ENCODE data around the gene NCR1. TPM values are rescaled to one million over a fixed set of nuclear protein-coding genes. Genes with fewer than 3 reads are reported as not detected.
"Not testable (repeated sequence)": the region's sequence is repeated elsewhere in the genome, so short reads cannot be mapped to it uniquely, and the experiment has no call there.

Gene NCR1, protein sequence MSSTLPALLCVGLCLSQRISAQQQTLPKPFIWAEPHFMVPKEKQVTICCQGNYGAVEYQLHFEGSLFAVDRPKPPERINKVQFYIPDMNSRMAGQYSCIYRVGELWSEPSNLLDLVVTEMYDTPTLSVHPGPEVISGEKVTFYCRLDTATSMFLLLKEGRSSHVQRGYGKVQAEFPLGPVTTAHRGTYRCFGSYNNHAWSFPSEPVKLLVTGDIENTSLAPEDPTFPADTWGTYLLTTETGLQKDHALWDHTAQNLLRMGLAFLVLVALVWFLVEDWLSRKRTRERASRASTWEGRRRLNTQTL
- not detected for polyA plus RNA-seq (2012; ENCODE audit: insufficient read depth, insufficient read length, low read depth)

- no peak for DNase-seq
- H3K4me1 ChIP-seq, result no peaks in the 10 kb centered on the region
- peaks cover 11% of the 10 kb centered on the region; the same call in 1 of the 2 replicates for H3K27me3 ChIP-seq
- TF ChIP-seq, protein P1, sequence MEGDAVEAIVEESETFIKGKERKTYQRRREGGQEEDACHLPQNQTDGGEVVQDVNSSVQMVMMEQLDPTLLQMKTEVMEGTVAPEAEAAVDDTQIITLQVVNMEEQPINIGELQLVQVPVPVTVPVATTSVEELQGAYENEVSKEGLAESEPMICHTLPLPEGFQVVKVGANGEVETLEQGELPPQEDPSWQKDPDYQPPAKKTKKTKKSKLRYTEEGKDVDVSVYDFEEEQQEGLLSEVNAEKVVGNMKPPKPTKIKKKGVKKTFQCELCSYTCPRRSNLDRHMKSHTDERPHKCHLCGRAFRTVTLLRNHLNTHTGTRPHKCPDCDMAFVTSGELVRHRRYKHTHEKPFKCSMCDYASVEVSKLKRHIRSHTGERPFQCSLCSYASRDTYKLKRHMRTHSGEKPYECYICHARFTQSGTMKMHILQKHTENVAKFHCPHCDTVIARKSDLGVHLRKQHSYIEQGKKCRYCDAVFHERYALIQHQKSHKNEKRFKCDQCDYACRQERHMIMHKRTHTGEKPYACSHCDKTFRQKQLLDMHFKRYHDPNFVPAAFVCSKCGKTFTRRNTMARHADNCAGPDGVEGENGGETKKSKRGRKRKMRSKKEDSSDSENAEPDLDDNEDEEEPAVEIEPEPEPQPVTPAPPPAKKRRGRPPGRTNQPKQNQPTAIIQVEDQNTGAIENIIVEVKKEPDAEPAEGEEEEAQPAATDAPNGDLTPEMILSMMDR (IDR thresholded peaks at IDR 0.05; ENCODE audit: low read depth, low read length), result no peak
- H3K9me3 ChIP-seq, result no peaks in the 10 kb centered on the region
- no peaks in the 10 kb centered on the region for H3K36me3 ChIP-seq
- no peak within 1 kb of the TSS for H3K4me3 ChIP-seq (ENCODE audit: low read depth, low read length)
Observed at GRCh38 chr19:54905803-54906511, at the start of gene NCR1. TSS of gene NCR1 (plus strand) at chr19:54906148. CDS start at chr19:54906188, 40 bp downstream.

DNA sequence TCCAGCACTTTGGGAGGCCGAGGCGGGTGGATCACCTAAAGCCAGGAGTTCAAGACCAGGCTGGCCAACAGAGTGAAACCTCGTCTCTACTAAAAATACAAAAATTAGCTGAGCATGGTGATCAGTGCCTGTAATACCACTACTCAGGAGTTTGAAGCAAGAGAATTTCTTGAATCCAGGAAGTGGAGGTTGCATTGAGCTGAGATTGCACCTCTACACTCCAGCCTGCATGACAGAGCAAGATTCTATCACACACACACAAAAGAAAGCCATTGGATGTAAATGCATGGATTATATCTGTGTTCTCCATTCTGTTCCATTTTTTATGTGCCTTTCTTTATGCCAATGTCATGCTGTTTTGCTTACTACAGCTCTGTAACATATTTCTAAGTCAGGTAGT lies 47.5 kb upstream of the NCR1 start:
- not testable (repeated sequence) for DNase-seq, H3K27me3 ChIP-seq, H3K4me1 ChIP-seq

GRCh38 chr19:54859421-54859820 lies 46.5 kb upstream of the NCR1 start:
- H3K4me1 ChIP-seq; H3K9me3 ChIP-seq; H3K27me3 ChIP-seq; H3K36me3 ChIP-seq; DNase-seq; H3K4me3 ChIP-seq (ENCODE audit: low read depth, low read length): not testable (repeated sequence)

More for the DNA sequence above, 47.5 kb upstream of the NCR1 start:
- not testable (repeated sequence) for H3K9me3 ChIP-seq; H3K4me3 ChIP-seq (ENCODE audit: low read depth, low read length); H3K36me3 ChIP-seq

DNA sequence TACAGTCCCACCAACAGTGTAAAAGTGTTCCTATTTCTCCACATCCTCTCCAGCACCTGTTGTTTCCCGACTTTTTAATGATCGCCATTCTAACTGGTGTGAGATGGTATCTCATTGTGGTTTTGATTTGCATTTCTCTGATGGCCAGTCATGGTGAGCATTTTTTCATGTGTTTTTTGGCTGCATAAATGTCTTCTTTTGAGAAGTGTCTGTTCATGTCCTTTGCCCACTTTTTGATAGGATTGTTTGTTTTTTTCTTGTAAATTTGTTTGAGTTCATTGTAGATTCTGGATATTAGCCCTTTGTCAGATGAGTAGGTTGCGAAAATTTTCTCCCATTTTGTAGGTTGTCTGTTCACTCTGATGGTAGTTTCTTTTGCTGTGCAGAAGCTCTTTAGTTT lies 42.5 kb upstream of the NCR1 start:
- not testable (repeated sequence) for H3K27me3 ChIP-seq; H3K4me3 ChIP-seq (ENCODE audit: low read depth, low read length); H3K4me1 ChIP-seq; H3K36me3 ChIP-seq; DNase-seq; H3K9me3 ChIP-seq

DNA sequence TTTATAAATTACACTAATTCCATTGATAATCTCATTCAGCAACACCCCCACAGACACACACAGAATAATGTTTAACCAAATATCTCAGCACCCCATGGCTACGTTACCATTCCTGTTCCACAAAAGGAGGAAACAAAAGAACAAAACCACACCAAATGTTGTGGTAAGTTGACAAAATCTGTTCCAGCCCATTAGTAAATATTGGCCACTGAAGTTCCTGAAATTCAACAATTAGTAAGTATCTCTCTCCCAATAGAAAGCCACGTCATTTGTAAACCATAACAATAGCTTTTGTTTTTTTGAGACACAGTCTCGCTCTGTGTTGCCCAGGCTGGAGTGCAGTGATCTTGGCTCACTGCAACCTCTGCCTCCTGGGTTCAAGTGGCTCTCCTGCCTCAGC lies 34.3 kb upstream of the NCR1 start:
- no peak for DNase-seq
- H3K36me3 ChIP-seq, result no peaks in the 10 kb centered on the region
- TF ChIP-seq, protein P1 (IDR thresholded peaks at IDR 0.05; ENCODE audit: low read depth, low read length), result no peak
- peaks cover 30% of the 10 kb centered on the region for H3K27me3 ChIP-seq
- no peaks in the 10 kb centered on the region for H3K9me3 ChIP-seq
- H3K4me1 ChIP-seq, result no peaks in the 10 kb centered on the region
- no peak overlapping the region for H3K4me3 ChIP-seq (ENCODE audit: low read depth, low read length)

DNA sequence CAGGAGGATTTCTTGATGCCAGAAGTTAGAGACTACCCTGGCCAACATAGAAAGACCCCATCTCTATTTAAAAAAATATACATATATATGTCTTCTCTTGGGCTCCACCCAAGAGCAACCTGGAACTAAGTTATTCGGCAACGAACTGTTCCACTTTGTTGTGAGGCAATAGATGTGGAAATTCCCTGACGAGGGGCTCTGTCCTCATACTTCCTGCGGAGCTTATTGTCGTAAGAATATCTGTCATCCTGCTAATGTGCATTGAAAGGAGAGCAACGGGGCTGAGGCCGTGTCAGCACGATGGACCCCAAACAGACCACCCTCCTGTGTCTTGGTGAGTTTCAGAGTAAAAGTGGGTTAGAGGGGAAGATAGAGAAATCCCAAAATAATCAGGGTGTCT lies 32.0 kb upstream of the NCR1 start, which contains the start of gene FCAR:
Gene FCAR, plus strand, starts transcription at position 246 of the 400 bp plus-strand sequence. Its CDS starts 55 bp downstream, at position 301.
- Histone ChIP-seq H3K4me1 (no peaks in the 10 kb centered on the region), H3K27me3 (peaks cover 30% of the 10 kb centered on the region), H3K36me3 (no peaks in the 10 kb centered on the region), H3K9me3 (no peaks in the 10 kb centered on the region), H3K4me3 (ENCODE audit: low read depth, low read length) (no peak within 1 kb of the TSS)
- TF ChIP-seq, protein P1 (IDR thresholded peaks at IDR 0.05; ENCODE audit: low read depth, low read length), result no peak
- DNase-seq, result no peak

GRCh38 chr19:54875506-54875905 lies 30.4 kb upstream of the NCR1 start:
- H3K36me3 ChIP-seq, result no peaks in the 10 kb centered on the region
- H3K4me3 ChIP-seq (ENCODE audit: low read depth, low read length), result no peak overlapping the region
- no peaks in the 10 kb centered on the region for H3K9me3 ChIP-seq
- TF ChIP-seq, protein P1 (IDR thresholded peaks at IDR 0.05; ENCODE audit: low read depth, low read length), result no peak
- DNase-seq, result no peak
- no peaks in the 10 kb centered on the region for H3K4me1 ChIP-seq
- H3K27me3 ChIP-seq, result peaks cover 30% of the 10 kb centered on the region

Measured in BE2C (cell line).